H1 (cell line): Measurements from ENCODE around the gene LY9. TPM values are rescaled to one million over a fixed set of nuclear protein-coding genes. Genes with fewer than 3 reads are reported as not detected.

Experiments
- CTCF ChIA-PET: fragments of 300-600 bp; sonication (Branson Sonifier 250); formaldehyde crosslinking; loops from one replicate; lab custom pipeline; 2021; ENCODE audit not compliant: partially characterized antibody; lab: Charles Lee
- POLR2A ChIA-PET: fragments of 300-600 bp; sonication (Branson Sonifier 250); formaldehyde crosslinking; loops from one replicate; lab custom pipeline; 2021; ENCODE audit warnings: inconsistent platforms; ENCODE audit not compliant: partially characterized antibody; lab: Charles Lee
- DNase-seq, 2 experiments: peaks; one replicate each; pipeline versions ENCODE4 v3.0.0 to v3.0.0-alpha.2; 2010 to 2022; ENCODE audit warnings: low spot score in 2 of 2, low read depth in 1 of 2, mixed read lengths in 1 of 2
- FAIRE-seq: peaks from 2 replicates; lab custom pipeline; 2011; peaks lifted over from hg19 to GRCh38; lab: Jason Lieb, UNC
- H2AFZ ChIP-seq: 2 replicates; pipeline ENCODE4 v1.8.1; 2012; ENCODE audit warnings: low read length, inconsistent platforms
- H2AK5ac ChIP-seq: 2 replicates; pipeline ENCODE4 v1.6.1; 2013; ENCODE audit warnings: low read depth, low read length
- H2BK120ac ChIP-seq: replicated peaks from 2 replicates; pipeline ENCODE3; 2013; ENCODE audit warnings: low read depth, low read length, inconsistent platforms
- H2BK12ac ChIP-seq: 2 replicates; pipeline ENCODE4 v1.6.1; 2013; ENCODE audit warnings: low read depth, low read length
- H2BK15ac ChIP-seq: 2 replicates; pipeline ENCODE4 v1.6.1; 2013; ENCODE audit warnings: low read length
- H2BK20ac ChIP-seq: 2 replicates; pipeline ENCODE4 v1.6.1; 2013; ENCODE audit warnings: low read length
- H2BK5ac ChIP-seq: 2 replicates; pipeline ENCODE4 v1.6.1; 2013; ENCODE audit warnings: low read depth, low read length
- H3K14ac ChIP-seq: 2 replicates; pipeline ENCODE4 v1.6.1; 2013; ENCODE audit warnings: inconsistent platforms; ENCODE audit not compliant: insufficient read length
- H3K18ac ChIP-seq: 2 replicates; pipeline ENCODE4 v1.6.1; 2013; ENCODE audit warnings: low read length; ENCODE audit errors: extremely low read depth
- H3K23ac ChIP-seq: 2 replicates; pipeline ENCODE4 v1.6.1; 2013; ENCODE audit warnings: inconsistent platforms; ENCODE audit not compliant: insufficient read length
- H3K23me2 ChIP-seq: 2 replicates; pipeline ENCODE4 v1.6.1; 2013; ENCODE audit warnings: low read depth, low read length
- H3K27ac ChIP-seq: 2 replicates; pipeline ENCODE4 v1.6.1; 2011; ENCODE audit warnings: low read depth, low read length, inconsistent platforms
- H3K27me3 ChIP-seq, 4 experiments: replicated peaks in 1 of 4; 1 replicate in 1 of 4; 2 replicates in 3 of 4; pipeline versions ENCODE4 v1.6.1 to v1.8.1; 2011 to 2013; ENCODE audit warnings: low read length in 3 of 4, mild to moderate bottlenecking in 3 of 4, inconsistent platforms in 2 of 4, mixed read lengths in 2 of 4, moderate library complexity in 1 of 4; ENCODE audit not compliant: control insufficient read depth in 3 of 4, insufficient read depth in 3 of 4; ENCODE audit errors: extremely low read depth in 1 of 4
- H3K36me3 ChIP-seq, 4 experiments: 2 replicates each; pipeline versions ENCODE4 v1.6.1 to v1.8.1; 2011 to 2013; ENCODE audit warnings: mild to moderate bottlenecking in 4 of 4, low read length in 3 of 4, moderate library complexity in 2 of 4, control low read depth in 1 of 4, inconsistent platforms in 1 of 4; ENCODE audit not compliant: insufficient read depth in 4 of 4, control insufficient read depth in 2 of 4
- H3K4ac ChIP-seq: replicated peaks from 2 replicates; pipeline ENCODE3; 2013; ENCODE audit warnings: low read length, low read depth, mixed read lengths, inconsistent platforms; ENCODE audit not compliant: insufficient read length
- H3K4me1 ChIP-seq, 4 experiments: replicated peaks in 1 of 4; 1 replicate in 1 of 4; 2 replicates in 3 of 4; pipeline versions ENCODE4 v1.6.1 to v1.8.1; 2011 to 2013; ENCODE audit warnings: low read length in 3 of 4, inconsistent platforms in 2 of 4, mixed read lengths in 1 of 4; ENCODE audit not compliant: insufficient read depth in 4 of 4, control insufficient read depth in 3 of 4
- H3K4me2 ChIP-seq, 2 experiments: 2 replicates each; pipeline versions ENCODE4 v1.6.1 to v1.8.1; 2011 to 2013; ENCODE audit warnings: low read depth in 2 of 2, low read length in 2 of 2, control low read depth in 1 of 2, inconsistent platforms in 1 of 2, mild to moderate bottlenecking in 1 of 2; ENCODE audit not compliant: insufficient read depth in 1 of 2
- H3K4me3 ChIP-seq, 4 experiments: fragments of 200-600, 300-600 bp in 1 of 4; sonication (generic), shearing (Covaris generic), sonication (Bioruptor Twin) in 1 of 4; 2 replicates each; pipeline versions ENCODE4 v1.5.1 to v1.8.1; 2011 to 2016; ENCODE audit warnings: low read length in 4 of 4, low read depth in 3 of 4, control low read depth in 2 of 4, inconsistent platforms in 2 of 4, mild to moderate bottlenecking in 2 of 4, mixed read lengths in 1 of 4, moderate library complexity in 1 of 4; ENCODE audit not compliant: insufficient read depth in 2 of 4; ENCODE audit errors: extremely low read depth in 1 of 4
- H3K56ac ChIP-seq: replicated peaks from 2 replicates; pipeline ENCODE3; 2013; ENCODE audit warnings: low read depth, mild to moderate bottlenecking, mixed read lengths, low read length, inconsistent platforms; ENCODE audit not compliant: insufficient read length
- H3K79me1 ChIP-seq: 2 replicates; pipeline ENCODE4 v1.6.1; 2013; ENCODE audit warnings: low read depth, low read length, control low read depth
- H3K79me2 ChIP-seq, 2 experiments: 2 replicates each; pipeline versions ENCODE4 v1.6.1 to v1.8.1; 2012 to 2013; ENCODE audit warnings: low read length in 2 of 2, mild to moderate bottlenecking in 2 of 2, inconsistent platforms in 1 of 2; ENCODE audit not compliant: insufficient read depth in 2 of 2, control insufficient read depth in 1 of 2
- H3K9ac ChIP-seq, 4 experiments: replicated peaks in 1 of 4; 1 replicate in 1 of 4; 2 replicates in 3 of 4; pipeline versions ENCODE4 v1.6.1 to v1.8.1; 2011 to 2013; ENCODE audit warnings: low read depth in 3 of 4, low read length in 3 of 4, control low read depth in 2 of 4, mild to moderate bottlenecking in 2 of 4, moderate library complexity in 2 of 4, inconsistent platforms in 1 of 4; ENCODE audit errors: extremely low read depth in 1 of 4
- H3K9me3 ChIP-seq, 2 experiments: 2 replicates each; pipeline versions ENCODE4 v1.6.1 to v1.8.1; 2012 to 2013; ENCODE audit warnings: mild to moderate bottlenecking in 2 of 2, moderate library complexity in 2 of 2, control low read depth in 1 of 2, inconsistent platforms in 1 of 2, low read depth in 1 of 2, low read length in 1 of 2, mixed read lengths in 1 of 2; ENCODE audit not compliant: insufficient read depth in 2 of 2
- H4K20me1 ChIP-seq, 2 experiments: replicated peaks in 1 of 2; 2 replicates each; pipeline versions ENCODE3 to v1.8.1; 2011 to 2013; ENCODE audit warnings: inconsistent platforms in 2 of 2, low read length in 2 of 2, mild to moderate bottlenecking in 1 of 2; ENCODE audit not compliant: insufficient read depth in 2 of 2, control insufficient read depth in 1 of 2
- H4K5ac ChIP-seq: 2 replicates; pipeline ENCODE4 v1.6.1; 2013; ENCODE audit warnings: low read length, low read depth, mixed read lengths, inconsistent platforms; ENCODE audit not compliant: insufficient read length
- H4K8ac ChIP-seq: 2 replicates; pipeline ENCODE4 v1.8.0; 2013; ENCODE audit warnings: mild to moderate bottlenecking, moderate library complexity, low read length, inconsistent platforms; ENCODE audit not compliant: insufficient read depth; ENCODE audit errors: extremely low read depth
- H4K91ac ChIP-seq: replicated peaks from 2 replicates; pipeline ENCODE3; 2013; ENCODE audit warnings: low read length, mixed read lengths, inconsistent platforms; ENCODE audit not compliant: insufficient read length
- JUN ChIP-seq: IDR thresholded peaks from 2 replicates; pipeline ENCODE4 v1.6.1; 2011; ENCODE audit warnings: low read depth, mild to moderate bottlenecking, improper control_type of control experiment, low read length
- JUND ChIP-seq: IDR thresholded peaks from 2 replicates; pipeline ENCODE4 v1.6.1; 2011; ENCODE audit warnings: mild to moderate bottlenecking, improper control_type of control experiment, low read length
- NRF1 ChIP-seq: IDR thresholded peaks from 2 replicates; pipeline ENCODE4 v1.6.1; 2011; ENCODE audit warnings: mild to moderate bottlenecking, low read depth, low read length, improper control_type of control experiment
- TAF7 ChIP-seq: optimal IDR thresholded peaks from 2 replicates; pipeline ENCODE3; 2011; ENCODE audit warnings: low read depth, mild to moderate bottlenecking, inconsistent platforms, low read length, moderate library complexity, borderline replicate concordance
- YY1 ChIP-seq: IDR thresholded peaks from 2 replicates; pipeline ENCODE4 v1.6.1; 2011; ENCODE audit warnings: low read depth, mild to moderate bottlenecking, low read length
- WGBS, 2 experiments: shearing (Covaris generic) in 1 of 2; methylation state at CpG; one replicate each; pipeline versions ENCODE4 v1.1.6 to v1.1.7; 2013 to 2015; ENCODE audit warnings: low lambda C conversion rate in 2 of 2, mixed read lengths in 2 of 2, inconsistent platforms in 1 of 2, low coverage in 1 of 2, missing lambda C conversion rate in 1 of 2; ENCODE audit not compliant: insufficient replicate concordance in 2 of 2, insufficient coverage in 1 of 2, insufficient read length in 1 of 2; ENCODE audit errors: extremely low coverage in 1 of 2, missing lambda C conversion rate in 1 of 2; 5-methylcytosine and 5-hydroxymethylcytosine counted together
- polyA plus RNA-seq, 7 experiments: library from polyadenylated mRNA; depleted of rRNA in 3 of 7; stranded (reverse) in 5 of 7; unstranded in 2 of 7; fragments of >200 nt in 5 of 7; fragments of 200-250 nt in 2 of 7; gene quantifications; 1 replicate in 5 of 7; 2 replicates in 1 of 7; 4 replicates in 1 of 7; pipeline versions ENCODE4 v1.2.1 to v1.2.3, GENCODE V29; 2011 to 2013; ENCODE audit warnings: missing spikeins in 2 of 7, mixed read lengths in 2 of 7
- total RNA-seq: library from RNA; stranded (reverse); fragmentation: NEBNext Ultra II Directional; extraction: Animal tissue kit (Norgen Biotek cat#: 25700); gene quantifications from 2 replicates; pipeline ENCODE4 v1.2.1, GENCODE V29; 2021

The LY9 gene
- total and polyA plus RNA-seq, 2 of the 8 experiments (the other 6 are each of a cell fraction or from before 2014, with no cell fraction given): not detected

GRCh38 chr1:160752406-160752805, 43.6 kb upstream of the LY9 start:
- FAIRE-seq: no peak
- no peak overlapping the region for H2BK120ac ChIP-seq
- CTCF ChIA-PET: interaction anchor here (1.1 to 1.3 kb wide), 2 partner anchors 14 to 79 kb away, joined by 3 read pairs; no protein-coding TSS in a partner anchor

More at GRCh38 chr1:160752406-160752805, 43.6 kb upstream of the LY9 start:
- Histone ChIP-seq H3K23me2 (no peaks in the 10 kb centered on the region), H3K18ac (no peak overlapping the region), H4K5ac (no peak overlapping the region), H2BK15ac (no peak overlapping the region), H3K27ac (no peak overlapping the region), H3K9me3 (no peaks in the 10 kb centered on the region), H3K4me1 (no peaks in the 10 kb centered on the region), H2AFZ (no peak overlapping the region), H3K56ac (no peak overlapping the region), H3K14ac (no peak overlapping the region), H3K79me2 (no peaks in the 10 kb centered on the region), H4K8ac (no peak overlapping the region), H3K36me3 (no peaks in the 10 kb centered on the region), H3K79me1 (no peaks in the 10 kb centered on the region), H3K9ac (no peak overlapping the region), H2AK5ac (no peak overlapping the region), H3K4ac (no peak overlapping the region), H3K23ac (no peak overlapping the region), H3K4me2 (no peak overlapping the region), H2BK5ac (no peak overlapping the region), H4K91ac (no peak overlapping the region), H2BK12ac (no peak overlapping the region), H3K4me3 (no peak overlapping the region), H2BK20ac (no peak overlapping the region), H4K20me1 (no peaks in the 10 kb centered on the region), H3K27me3 (no peaks in the 10 kb centered on the region)
- POLR2A ChIA-PET: no interaction called here
- no peak for TF ChIP-seq JUN
- no peak for TF ChIP-seq TAF7
- no peak for TF ChIP-seq JUND
- TF ChIP-seq NRF1: no peak
- no peak for TF ChIP-seq YY1
- 90 to 100% methylated on average over 2 to 3 of the region's 3 CpGs for WGBS, 2 experiments
- no peak for DNase-seq
